Posterior cingulate gyrus (tissue), 11 donors: Measurements from ENCODE around the gene MCF2L.
"Not testable (repeated sequence)": the region's sequence is repeated elsewhere in the genome, so short reads cannot be mapped to it uniquely, and the experiment has no call there.

Source experiments
- DNase-seq, 10 donors: peaks; one replicate each; pipeline versions ENCODE4 v3.0.0 to v3.0.0-alpha.2; 2020 to 2021; ENCODE audit warnings: mixed read lengths in 3 of 10
- intact Hi-C: fragments of 100-400 bp; cut with DNase I; formaldehyde crosslinking; loops from one replicate; pipeline ENCODE4 v1.15.1; 2023

The MCF2L gene

DNA sequence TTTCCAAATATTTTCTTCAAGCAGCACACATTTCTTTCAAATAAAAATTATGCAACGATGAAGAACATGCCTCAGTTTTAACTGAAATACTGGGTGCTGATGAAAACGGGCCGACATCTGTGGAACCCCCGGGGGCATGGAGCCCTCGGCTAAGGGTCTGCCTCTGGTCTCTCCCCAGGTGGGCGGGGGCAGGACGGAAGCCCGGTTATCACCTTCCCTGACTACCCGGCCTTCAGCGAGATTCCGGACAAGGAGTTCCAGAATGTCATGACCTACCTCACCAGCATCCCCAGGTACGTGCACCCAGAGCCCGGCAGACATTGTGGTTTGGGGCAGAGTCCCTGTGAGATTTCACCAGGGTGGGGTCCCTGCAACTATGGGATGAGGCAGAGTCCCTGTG, 55.5 kb downstream of the MCF2L start:
- DNase-seq = peak in 1 of 10 donors; percentile 74
- intact Hi-C loops = no loop called here

DNA sequence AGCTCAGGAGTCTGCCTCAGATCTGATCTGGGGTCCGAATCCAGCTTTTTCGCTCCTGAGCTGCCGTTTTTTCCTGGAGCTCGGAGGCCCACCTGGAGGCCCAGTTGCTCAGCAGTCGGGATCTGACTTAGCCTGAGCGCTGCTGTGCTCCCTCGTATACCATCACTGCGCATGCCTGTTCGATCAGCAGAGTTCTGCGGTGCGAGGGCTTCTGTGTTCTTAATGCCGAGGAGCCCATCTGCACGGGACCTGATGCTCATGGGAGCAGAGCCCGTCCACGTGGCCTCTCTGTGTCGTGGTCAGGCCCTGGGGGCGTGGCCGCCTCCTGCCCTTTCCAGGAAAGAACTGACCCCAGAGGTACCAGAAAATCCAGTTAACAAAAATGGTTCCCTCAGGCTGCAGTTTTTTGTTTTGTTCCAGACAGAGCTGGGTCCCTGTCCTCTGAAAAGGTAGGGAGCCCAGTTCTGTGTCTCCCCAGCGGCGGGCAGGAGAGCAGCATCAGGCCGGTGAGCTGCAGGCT, 57.4 kb downstream of the MCF2L start:
- DNase-seq = peak in 1 of 10 donors; percentile 83
- intact Hi-C loops = no loop called here

DNA sequence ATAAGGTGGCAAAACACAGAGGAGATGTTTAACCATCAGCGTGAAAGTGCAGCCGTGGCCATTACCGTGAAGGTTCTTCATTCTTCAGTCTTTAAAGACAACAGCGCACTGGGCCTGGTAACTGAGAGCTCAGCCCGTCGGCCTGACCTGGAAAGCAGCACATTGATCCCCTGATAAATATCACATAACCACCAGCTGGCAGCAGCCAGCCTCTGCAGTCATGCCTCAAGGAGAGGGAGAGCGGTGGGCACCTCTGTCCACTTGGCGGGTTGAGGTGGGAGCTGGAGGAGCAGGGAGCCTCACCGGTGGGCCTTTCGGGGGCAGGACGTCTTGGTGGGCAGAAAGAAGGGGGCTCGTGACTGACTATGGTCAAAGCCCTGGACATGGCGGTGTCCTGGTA, 58.1 kb downstream of the MCF2L start:
- DNase-seq = peak in 1 of 10 donors; percentile 80
- intact Hi-C loops = no loop called here

GRCh38 chr13:113027566-113027965, 58.6 kb downstream of the MCF2L start:
- intact Hi-C loops = no loop called here
- peak in 1 of 10 donors; percentile 68 for DNase-seq

GRCh38 chr13:113028336-113029060, 59.5 kb downstream of the MCF2L start:
- peak in 1 of 10 donors; percentile 63 for DNase-seq
- intact Hi-C loops = loop anchor here (2.0 kb wide), 1 partner anchor 86 kb away; no protein-coding TSS in a partner anchor

GRCh38 chr13:113029061-113029445, 60.0 kb downstream of the MCF2L start:
- DNase-seq = peak in 1 of 10 donors; percentile 53

GRCh38 chr13:113029487-113030258, 60.7 kb downstream of the MCF2L start:
- intact Hi-C loops = loop anchor here (2.0 kb wide), 1 partner anchor 87 kb away; no protein-coding TSS in a partner anchor
- DNase-seq = peak in 7 of 10 donors; percentile 59 to 94 (median 74)

More at GRCh38 chr13:113029061-113029445, 60.0 kb downstream of the MCF2L start:
- intact Hi-C loops = loop anchor here (2.0 kb wide), 1 partner anchor 86 kb away; no protein-coding TSS in a partner anchor

GRCh38 chr13:113030259-113030640, 61.2 kb downstream of the MCF2L start:
- intact Hi-C loops = not testable (repeated sequence)
- DNase-seq = peak in 3 of 10 donors; percentile 44 to 61 (median 49)

DNA sequence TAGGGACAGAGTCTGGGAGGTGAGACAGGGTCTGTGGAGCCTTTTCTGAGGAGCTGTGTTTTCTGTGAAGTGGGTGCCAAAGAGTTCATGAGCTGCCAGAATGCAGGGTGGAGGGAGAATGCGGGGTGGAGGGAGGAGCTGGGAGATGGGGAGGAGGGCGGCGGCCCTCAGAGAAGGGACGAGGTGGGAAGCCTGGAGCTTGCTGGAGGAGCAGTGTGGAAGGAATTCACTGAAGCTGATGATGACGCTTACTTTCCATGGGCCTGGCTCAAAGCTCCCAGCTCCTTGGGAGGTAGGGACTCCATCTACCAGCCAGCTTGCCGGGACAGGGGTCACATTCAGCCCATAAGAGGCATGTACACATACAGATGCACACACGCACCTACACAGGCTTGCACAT, 62.5 kb downstream of the MCF2L start:
- intact Hi-C loops = no loop called here
- DNase-seq = peak in 2 of 10 donors; percentile 38 to 43

DNA sequence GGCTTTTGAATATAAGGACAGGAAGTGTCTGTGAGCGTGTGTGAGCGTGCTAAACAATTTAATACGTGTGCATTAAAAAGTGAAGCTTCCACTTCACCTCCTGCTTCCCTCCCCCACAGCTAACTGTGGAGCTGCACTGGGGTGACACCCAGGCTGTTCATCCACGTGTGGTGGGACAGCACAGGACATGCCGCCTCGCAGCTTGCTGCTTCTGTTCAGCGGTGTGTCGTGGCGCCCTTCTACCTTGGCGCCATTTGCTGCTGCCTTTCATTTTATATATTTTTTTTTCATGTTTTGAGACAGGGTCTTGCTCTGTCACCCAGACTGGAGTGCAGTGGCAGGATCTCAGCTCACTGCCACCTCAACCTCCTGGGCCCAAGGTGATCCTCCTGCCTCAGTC, 63.3 kb downstream of the MCF2L start:
- peak in 3 of 10 donors; percentile 17 to 61 (median 22) for DNase-seq
- intact Hi-C loops = no loop called here

- peak in 3 of 10 donors; percentile 7 to 74 (median 67) for DNase-seq
- intact Hi-C loops = no loop called here
These were observed 64.2 kb downstream of the MCF2L start for GRCh38 chr13:113033054-113033850.

- DNase-seq = peak in 7 of 10 donors; percentile 58 to 96 (median 71)
- intact Hi-C loops = no loop called here
These were observed 65.6 kb downstream of the MCF2L start for GRCh38 chr13:113034451-113035212.

DNA sequence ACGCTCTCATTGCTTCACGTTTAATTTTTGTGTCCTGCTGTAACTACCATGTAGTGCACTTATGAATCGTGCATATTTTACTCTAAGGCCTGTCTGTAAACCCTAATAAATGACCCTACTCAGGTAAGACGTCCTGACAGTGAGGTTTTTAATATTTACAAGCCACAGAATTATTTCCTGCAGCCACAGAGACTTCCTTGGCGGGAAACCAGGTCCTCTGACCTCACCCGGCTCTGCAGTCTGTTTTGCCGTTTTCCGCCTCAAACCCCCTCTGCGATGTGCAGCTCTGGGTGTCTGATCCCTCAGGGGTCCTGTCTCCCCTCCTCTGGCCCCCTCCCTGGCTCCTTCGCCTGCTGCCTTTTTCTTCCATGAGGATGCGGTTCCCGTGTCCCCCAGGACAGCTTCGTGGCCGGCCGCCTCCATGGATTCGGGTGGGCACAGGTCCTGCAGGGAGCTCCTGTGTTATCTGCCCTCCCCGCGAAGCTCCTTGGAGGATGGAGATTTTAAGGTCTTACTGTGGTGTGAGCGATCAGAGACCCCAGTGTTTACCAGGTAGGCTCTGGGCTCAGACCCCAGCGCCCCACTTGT, 66.3 kb downstream of the MCF2L start:
- intact Hi-C loops = no loop called here
- DNase-seq = peak in 3 of 10 donors; percentile 16 to 73 (median 37)

DNA sequence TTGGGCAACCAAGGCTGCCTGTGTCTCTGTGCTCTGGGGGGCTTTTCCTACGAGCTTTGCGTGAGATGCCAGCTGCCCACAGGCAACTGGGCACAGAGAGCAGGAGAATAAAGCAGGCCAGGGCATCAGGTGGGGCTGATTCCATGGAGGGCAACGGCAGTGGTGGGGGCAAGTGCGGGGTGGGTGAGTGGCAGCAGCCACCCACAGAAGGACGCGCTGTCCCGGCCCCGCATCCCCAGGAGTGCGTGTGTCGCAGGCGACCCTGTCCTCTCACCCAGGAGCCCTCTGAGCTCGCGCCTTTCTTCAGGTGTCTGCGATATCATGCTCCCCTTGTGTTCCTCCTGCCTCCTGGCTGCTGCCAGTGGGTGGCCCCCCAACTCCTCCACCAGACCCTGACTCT, 67.4 kb downstream of the MCF2L start:
- peak in 2 of 10 donors; percentile 31 to 59 for DNase-seq
- intact Hi-C loops = no loop called here

DNA sequence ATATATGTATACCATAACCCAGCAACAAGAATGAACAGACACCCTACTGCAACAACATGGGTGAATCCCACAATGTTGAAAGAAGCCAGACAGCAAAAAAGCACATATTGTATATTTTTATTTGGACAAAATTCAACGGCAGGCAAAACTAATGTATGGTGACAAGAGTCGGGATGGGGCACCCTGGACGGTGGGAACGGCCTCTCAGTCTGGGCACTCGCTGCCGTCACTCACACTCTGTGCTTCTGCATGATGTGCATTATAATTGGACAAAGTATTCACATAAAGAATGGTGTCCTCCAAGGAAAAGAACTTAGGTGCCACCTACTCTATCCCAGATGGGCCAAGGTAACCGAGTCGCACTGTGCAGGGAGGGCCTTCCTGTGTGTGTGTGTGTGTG, 71.0 kb downstream of the MCF2L start:
- DNase-seq = peak in 3 of 10 donors; percentile 59 to 78 (median 70)
- intact Hi-C loops = loop anchor here (5.0 to 10.0 kb wide), 3 partner anchors 55 to 167 kb away; partner anchors contain the start of genes CUL4A and PCID2

- DNase-seq = peak in 3 of 10 donors; percentile 49 to 90 (median 84)
- intact Hi-C loops = loop anchor here (5.0 to 10.0 kb wide), 3 partner anchors 54 to 167 kb away; partner anchors contain the start of genes CUL4A and PCID2
These were observed 71.7 kb downstream of the MCF2L start for GRCh38 chr13:113040597-113041292.

DNA sequence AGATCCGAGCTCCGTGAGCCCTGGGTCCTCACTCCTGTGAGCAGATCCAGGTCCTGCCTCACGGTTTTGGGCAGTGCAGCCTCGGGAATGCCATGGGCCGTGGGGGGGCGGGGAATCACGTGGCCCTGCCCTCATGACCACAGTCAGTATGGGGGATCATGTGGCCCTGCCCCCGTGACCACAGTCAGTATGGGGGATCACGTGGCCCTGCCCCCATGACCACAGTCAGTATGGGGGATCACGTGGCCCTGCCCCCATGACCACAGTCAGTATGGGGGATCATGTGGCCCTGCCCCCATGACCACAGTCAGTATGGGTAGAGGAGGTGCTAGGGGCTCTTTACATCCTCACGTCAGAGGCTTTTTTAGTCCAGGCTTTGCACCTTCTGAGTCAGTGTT, 72.3 kb downstream of the MCF2L start:
- intact Hi-C loops = loop anchor here (5.0 to 10.0 kb wide), 3 partner anchors 54 to 166 kb away; partner anchors contain the start of genes CUL4A and PCID2
- peak; percentile 69 to 97 (median 84) for DNase-seq

DNA sequence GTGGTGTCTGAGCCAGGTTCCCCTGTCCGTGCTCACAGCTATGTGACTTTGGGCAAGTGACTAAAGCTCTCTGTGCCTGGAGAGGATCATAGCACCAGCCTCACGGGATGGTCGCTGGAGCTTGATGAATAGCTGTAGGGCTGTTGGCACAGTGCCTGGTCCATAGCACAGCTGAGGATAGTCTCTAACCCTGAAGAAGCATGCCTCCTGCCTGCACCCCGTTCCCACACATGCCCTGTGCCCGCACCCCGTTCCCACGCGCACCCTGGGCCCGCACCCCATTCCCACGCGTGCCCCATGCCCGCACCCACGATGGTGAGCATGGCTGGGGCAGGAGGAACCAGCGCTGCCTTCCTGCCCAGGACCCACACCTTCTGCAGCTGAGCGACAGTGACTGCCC, 72.9 kb downstream of the MCF2L start:
- DNase-seq = peak in 3 of 10 donors; percentile 66 to 84 (median 76)
- intact Hi-C loops = loop anchor here (5.0 to 10.0 kb wide), 3 partner anchors 53 to 165 kb away; partner anchors contain the start of genes CUL4A and PCID2
